Measurements from ENCODE around the gene SIAE.

The SIAE gene

DNA sequence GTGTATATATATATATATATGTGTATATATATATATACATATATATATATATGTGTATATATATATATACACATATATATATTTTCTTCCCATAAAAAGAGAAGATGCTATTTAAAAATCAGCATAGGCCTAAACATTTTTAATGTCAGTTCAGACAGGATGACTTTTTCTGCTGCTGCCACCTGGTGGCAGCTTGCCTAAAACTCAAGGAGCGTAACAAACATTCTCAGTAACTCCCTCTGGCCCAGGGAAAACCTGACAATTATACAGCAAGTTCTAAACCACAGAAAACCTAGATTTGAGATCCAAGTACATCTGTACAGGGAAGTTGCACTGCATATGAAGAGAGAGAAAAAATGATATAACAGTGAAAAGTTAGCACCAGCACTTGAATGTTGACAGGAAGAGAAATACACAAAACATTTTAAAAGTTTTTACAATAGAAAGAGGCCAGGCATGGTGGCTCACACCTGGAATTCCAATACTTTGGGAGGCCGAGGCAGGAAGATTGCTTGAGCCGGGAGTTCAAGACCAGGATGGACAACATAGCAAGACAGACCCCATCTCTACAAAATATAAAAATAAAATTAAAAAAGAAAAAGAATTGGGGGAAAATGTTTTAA, 87.2 kb downstream of the SIAE start:
- H3K4me1 ChIP-seq (ENCODE audit: control insufficient read depth, insufficient read depth, low read length) = no peaks in the 10 kb centered on the region
- no peaks in the 10 kb centered on the region for H3K27me3 ChIP-seq (ENCODE audit: control insufficient read depth, insufficient read depth, low read length)
- H3K4me3 ChIP-seq (ENCODE audit: low read length) = no peak overlapping the region
- no peaks in the 10 kb centered on the region for H3K9me3 ChIP-seq (ENCODE audit: control insufficient read depth, low read length)
- no peak overlapping the region for H3K9ac ChIP-seq (ENCODE audit: low read length)
- H3K36me3 ChIP-seq (ENCODE audit: control insufficient read depth, insufficient read depth, low read length) = no peaks in the 10 kb centered on the region

DNA sequence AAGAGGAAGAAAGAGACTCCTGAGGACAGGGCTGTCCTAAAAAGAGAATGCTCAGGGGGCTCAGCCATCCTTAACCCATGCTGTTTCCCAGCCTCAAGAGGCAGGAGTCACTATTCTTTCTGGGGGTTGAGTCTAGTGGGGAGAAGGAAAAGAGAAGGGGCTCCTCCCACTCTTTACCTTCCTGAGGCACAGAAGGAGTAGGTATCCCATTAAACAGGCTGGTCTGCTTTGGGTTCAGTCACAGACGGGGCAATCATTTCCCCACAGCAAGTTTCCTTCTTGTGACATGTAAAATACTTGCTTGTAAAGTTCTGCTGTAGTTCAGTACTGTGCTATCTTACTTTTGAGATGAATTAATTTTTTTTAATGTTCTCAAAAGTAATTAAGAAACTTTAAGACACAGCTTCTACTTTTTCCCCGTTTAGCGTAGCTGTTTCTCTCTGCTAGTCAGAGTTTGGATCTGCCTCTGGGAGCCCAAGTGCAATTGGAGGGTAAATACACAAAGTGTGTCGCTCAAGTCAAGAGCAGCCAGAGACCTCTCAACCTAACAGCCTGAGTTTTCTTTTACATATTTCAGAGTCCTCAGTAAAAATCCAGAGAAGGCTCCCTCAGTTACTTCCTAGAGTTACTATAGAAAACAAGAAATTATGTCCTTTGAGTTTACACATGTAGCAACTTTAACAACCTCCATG, 88.7 kb downstream of the SIAE start:
- Histone ChIP-seq H3K4me3 (ENCODE audit: low read length) (no peak overlapping the region), H3K9ac (ENCODE audit: low read length) (no peak overlapping the region), H3K36me3 (ENCODE audit: control insufficient read depth, insufficient read depth, low read length) (no peaks in the 10 kb centered on the region), H3K9me3 (ENCODE audit: control insufficient read depth, low read length) (no peaks in the 10 kb centered on the region), H3K4me1 (ENCODE audit: control insufficient read depth, insufficient read depth, low read length) (no peaks in the 10 kb centered on the region), H3K27me3 (ENCODE audit: control insufficient read depth, insufficient read depth, low read length) (no peaks in the 10 kb centered on the region)

DNA sequence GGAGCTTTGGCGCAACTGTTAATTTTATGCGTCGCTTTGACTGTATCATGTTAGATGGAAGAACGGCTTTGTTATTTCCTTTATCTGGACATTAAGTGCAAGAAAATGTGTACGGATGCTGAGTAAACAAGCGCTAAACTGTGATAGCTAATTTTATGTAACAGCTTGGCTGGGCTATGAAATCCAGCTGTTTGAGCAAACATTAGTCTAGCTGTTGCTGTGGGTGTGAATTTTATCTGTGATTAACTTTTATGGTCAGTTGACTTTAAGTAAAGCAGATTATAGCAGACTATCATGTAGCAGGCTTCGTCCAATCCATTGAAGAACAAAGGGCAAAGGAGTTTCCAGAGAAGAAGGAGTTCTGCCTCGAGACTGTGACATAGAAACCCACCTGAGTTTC, 89.8 kb downstream of the SIAE start:
- Histone ChIP-seq H3K4me1 (ENCODE audit: control insufficient read depth, insufficient read depth, low read length) (no peaks in the 10 kb centered on the region), H3K36me3 (ENCODE audit: control insufficient read depth, insufficient read depth, low read length) (no peaks in the 10 kb centered on the region), H3K9me3 (ENCODE audit: control insufficient read depth, low read length) (no peaks in the 10 kb centered on the region), H3K27me3 (ENCODE audit: control insufficient read depth, insufficient read depth, low read length) (no peaks in the 10 kb centered on the region), H3K4me3 (ENCODE audit: low read length) (no peak overlapping the region), H3K9ac (ENCODE audit: low read length) (no peak overlapping the region)

Data from mucosa of stomach (tissue), 1 donor.